ENCODE data around the gene OSGEP. TPM values are rescaled to one million over a fixed set of nuclear protein-coding genes. Genes with fewer than 3 reads are reported as not detected.

The OSGEP gene
- total RNA-seq, 1 donor from 2014 or later = 19.4 TPM

GRCh38 chr14:20498622-20499021 is 44.0 kb upstream of the OSGEP start:
- Histone ChIP-seq H3K36me3 (no peaks in the 10 kb centered on the region), H3K4me3 (no peak overlapping the region), H3K4me1 (peaks cover 18% of the 10 kb centered on the region), H3K27ac (replicated peaks) (peak overlapping the region; percentile 85), H3K27me3 (ENCODE audit: low read depth) (no peaks in the 10 kb centered on the region), H3K9me3 (replicated peaks) (no peaks in the 10 kb centered on the region)
- TF ChIP-seq, protein P1, sequence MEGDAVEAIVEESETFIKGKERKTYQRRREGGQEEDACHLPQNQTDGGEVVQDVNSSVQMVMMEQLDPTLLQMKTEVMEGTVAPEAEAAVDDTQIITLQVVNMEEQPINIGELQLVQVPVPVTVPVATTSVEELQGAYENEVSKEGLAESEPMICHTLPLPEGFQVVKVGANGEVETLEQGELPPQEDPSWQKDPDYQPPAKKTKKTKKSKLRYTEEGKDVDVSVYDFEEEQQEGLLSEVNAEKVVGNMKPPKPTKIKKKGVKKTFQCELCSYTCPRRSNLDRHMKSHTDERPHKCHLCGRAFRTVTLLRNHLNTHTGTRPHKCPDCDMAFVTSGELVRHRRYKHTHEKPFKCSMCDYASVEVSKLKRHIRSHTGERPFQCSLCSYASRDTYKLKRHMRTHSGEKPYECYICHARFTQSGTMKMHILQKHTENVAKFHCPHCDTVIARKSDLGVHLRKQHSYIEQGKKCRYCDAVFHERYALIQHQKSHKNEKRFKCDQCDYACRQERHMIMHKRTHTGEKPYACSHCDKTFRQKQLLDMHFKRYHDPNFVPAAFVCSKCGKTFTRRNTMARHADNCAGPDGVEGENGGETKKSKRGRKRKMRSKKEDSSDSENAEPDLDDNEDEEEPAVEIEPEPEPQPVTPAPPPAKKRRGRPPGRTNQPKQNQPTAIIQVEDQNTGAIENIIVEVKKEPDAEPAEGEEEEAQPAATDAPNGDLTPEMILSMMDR (IDR thresholded peaks at IDR 0.05; ENCODE audit: borderline replicate concordance) = no peak
- no peak for DNase-seq
- intact Hi-C loops (cut with micrococcal nuclease) = no loop called here

DNA sequence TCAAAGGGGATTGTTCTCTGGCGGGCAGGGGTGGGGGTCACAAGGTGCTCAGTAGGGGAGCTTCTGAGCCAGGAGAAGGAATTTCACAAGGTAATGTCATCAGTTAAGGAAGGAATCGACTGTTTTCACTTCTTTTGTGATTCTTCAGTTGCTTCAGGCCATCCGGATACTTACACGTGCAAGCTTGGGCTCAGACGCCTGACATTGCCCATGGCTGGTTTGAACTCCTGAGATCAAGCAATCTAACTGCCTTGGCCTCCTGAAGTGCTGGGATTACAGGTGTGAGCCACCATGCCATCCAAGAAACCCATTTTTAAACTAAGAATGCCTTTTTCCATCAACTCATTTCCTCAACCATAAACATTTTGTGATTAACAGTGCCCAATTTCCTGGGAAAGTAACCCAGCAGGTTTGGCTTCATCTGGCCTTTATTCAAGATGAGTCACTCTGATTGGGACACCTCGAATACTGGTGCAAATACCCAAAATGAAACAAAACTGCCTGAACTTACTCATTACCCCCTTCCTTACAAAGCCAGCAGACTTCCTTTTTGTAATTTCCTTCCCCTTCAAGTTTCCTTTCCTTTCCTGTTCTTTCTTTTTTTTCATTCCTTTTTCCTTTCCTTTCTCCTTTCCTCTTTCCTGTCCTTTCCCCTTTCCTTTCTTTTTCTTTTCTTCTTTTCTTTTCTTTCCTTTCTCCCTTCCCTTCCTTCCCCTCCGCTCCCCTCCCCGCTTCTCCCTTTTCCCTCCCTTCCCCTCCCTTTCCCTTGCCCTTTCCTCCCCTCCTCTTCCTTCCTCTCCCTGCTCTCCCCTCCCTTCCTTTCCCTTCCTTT is 40.5 kb upstream of the OSGEP start:
- H3K4me3 ChIP-seq = no peak overlapping the region
- intact Hi-C loops (cut with micrococcal nuclease) = no loop called here
- no peak for DNase-seq
- H3K27me3 ChIP-seq (ENCODE audit: low read depth) = no peaks in the 10 kb centered on the region
- H3K9me3 ChIP-seq (replicated peaks) = no peaks in the 10 kb centered on the region
- peak overlapping the region; percentile 62 for H3K27ac ChIP-seq (replicated peaks)
- peaks cover 23% of the 10 kb centered on the region for H3K4me1 ChIP-seq
- no peaks in the 10 kb centered on the region for H3K36me3 ChIP-seq
- TF ChIP-seq, protein P1 (IDR thresholded peaks at IDR 0.05; ENCODE audit: borderline replicate concordance) = no peak

DNA sequence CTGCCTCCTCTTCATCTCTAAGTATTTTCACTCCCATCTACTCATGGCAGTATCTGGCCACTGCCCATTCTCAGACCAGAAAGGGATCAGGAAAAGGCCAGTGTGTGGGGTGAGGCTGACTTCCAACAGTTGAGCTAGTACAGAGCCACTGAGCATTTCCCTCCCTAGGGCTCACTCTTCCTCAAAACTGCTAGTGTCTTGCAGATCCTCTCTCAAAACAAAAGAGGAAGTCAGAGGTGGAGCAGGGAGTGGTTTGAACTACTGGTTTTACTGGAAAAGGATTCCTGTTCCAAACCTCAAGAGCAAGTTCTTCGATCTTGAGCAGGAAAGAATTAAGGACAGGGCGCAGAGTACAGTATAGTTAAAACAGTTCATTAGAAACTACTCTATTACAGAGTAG is 39.0 kb upstream of the OSGEP start:
- TF ChIP-seq, protein P1 (IDR thresholded peaks at IDR 0.05; ENCODE audit: borderline replicate concordance) = no peak
- Histone ChIP-seq H3K4me1 (peaks cover 28% of the 10 kb centered on the region), H3K4me3 (no peak overlapping the region), H3K9me3 (replicated peaks) (no peaks in the 10 kb centered on the region), H3K27ac (replicated peaks) (peak overlapping the region; percentile 62), H3K27me3 (ENCODE audit: low read depth) (no peaks in the 10 kb centered on the region), H3K36me3 (no peaks in the 10 kb centered on the region)
- intact Hi-C loops (cut with micrococcal nuclease) = no loop called here
- no peak for DNase-seq

GRCh38 chr14:20492486-20492885 is 37.9 kb upstream of the OSGEP start:
- TF ChIP-seq, protein P1 (IDR thresholded peaks at IDR 0.05; ENCODE audit: borderline replicate concordance) = no peak
- Histone ChIP-seq H3K27ac (replicated peaks) (no peak overlapping the region), H3K4me3 (no peak overlapping the region), H3K36me3 (no peaks in the 10 kb centered on the region), H3K27me3 (ENCODE audit: low read depth) (no peaks in the 10 kb centered on the region), H3K9me3 (replicated peaks) (no peaks in the 10 kb centered on the region), H3K4me1 (peaks cover 22% of the 10 kb centered on the region)
- intact Hi-C loops (cut with micrococcal nuclease) = no loop called here
- no peak for DNase-seq

DNA sequence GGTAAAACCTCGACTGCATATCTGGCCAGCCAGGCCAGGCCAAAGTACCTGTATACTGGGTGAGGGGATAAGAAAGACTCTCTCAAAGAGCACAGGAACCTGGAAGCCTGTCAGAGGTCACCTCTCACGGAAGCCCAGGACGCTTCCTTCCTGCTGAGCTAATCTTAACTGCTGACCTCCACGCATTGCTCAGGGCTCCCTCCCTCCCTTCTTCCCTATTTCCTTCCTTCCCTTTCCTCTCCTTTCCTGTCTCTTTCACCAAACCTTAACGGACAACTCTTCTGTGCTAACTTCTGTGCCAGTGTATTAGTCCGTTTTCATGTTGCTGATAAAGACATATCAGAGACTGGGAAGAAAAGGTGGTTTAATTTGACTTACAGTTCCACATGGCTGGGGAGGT is 36.0 kb upstream of the OSGEP start:
- no peaks in the 10 kb centered on the region for H3K36me3 ChIP-seq
- DNase-seq = no peak
- H3K27ac ChIP-seq (replicated peaks) = peak overlapping the region; percentile 81
- peaks cover 22% of the 10 kb centered on the region for H3K4me1 ChIP-seq
- no peak overlapping the region for H3K4me3 ChIP-seq
- intact Hi-C loops (cut with micrococcal nuclease) = no loop called here
- H3K9me3 ChIP-seq (replicated peaks) = no peaks in the 10 kb centered on the region
- TF ChIP-seq, protein P1 (IDR thresholded peaks at IDR 0.05; ENCODE audit: borderline replicate concordance) = no peak
- H3K27me3 ChIP-seq (ENCODE audit: low read depth) = no peaks in the 10 kb centered on the region
